GM21360 (cell line): ENCODE data around the gene SCPEP1.
A peak's percentile ranks its signal among the peaks of the same experiment; 100 is the strongest.

ENCODE experiments used
- ATAC-seq: cut with Tn5 transposase; IDR thresholded peaks from one replicate; pipeline ENCODE4 v1.9.1; 2021; ENCODE audit warnings: mild to moderate bottlenecking, moderate library complexity; ENCODE audit not compliant: unreplicated experiment

SCPEP1 gene

GRCh38 chr17:57034807-57035754 lies 57.1 kb downstream of the SCPEP1 start:
- ATAC-seq, result no peak

- ATAC-seq, result no peak
Observed at GRCh38 chr17:57035971-57036481, 58.1 kb downstream of the SCPEP1 start.

GRCh38 chr17:57037411-57037810 lies 59.5 kb downstream of the SCPEP1 start:
- ATAC-seq, result no peak

GRCh38 chr17:57038486-57038885 lies 60.6 kb downstream of the SCPEP1 start:
- ATAC-seq, result no peak

- ATAC-seq, result no peak
Observed at GRCh38 chr17:57040571-57040970, 62.6 kb downstream of the SCPEP1 start.

- no peak for ATAC-seq
Observed at GRCh38 chr17:57043276-57043675, 65.3 kb downstream of the SCPEP1 start.

- peak; percentile 26 for ATAC-seq
Observed at GRCh38 chr17:57044976-57045867, 67.3 kb downstream of the SCPEP1 start.

- ATAC-seq, result peak; percentile 54
Observed at GRCh38 chr17:57045868-57046704, 68.2 kb downstream of the SCPEP1 start.

GRCh38 chr17:57046749-57047148 lies 68.8 kb downstream of the SCPEP1 start:
- no peak for ATAC-seq

GRCh38 chr17:57048096-57048495 lies 70.2 kb downstream of the SCPEP1 start:
- ATAC-seq, result no peak

GRCh38 chr17:57050306-57050705 lies 72.4 kb downstream of the SCPEP1 start:
- no peak for ATAC-seq

- ATAC-seq, result no peak
Observed at GRCh38 chr17:57051886-57052361, 74.0 kb downstream of the SCPEP1 start.
